ENCODE results near the gene KIF16B. TPM values are rescaled to one million over a fixed set of nuclear protein-coding genes. Genes with fewer than 3 reads are reported as not detected.

KIF16B gene
- polyA plus RNA-seq, 1 experiment: 10.2 TPM

DNA sequence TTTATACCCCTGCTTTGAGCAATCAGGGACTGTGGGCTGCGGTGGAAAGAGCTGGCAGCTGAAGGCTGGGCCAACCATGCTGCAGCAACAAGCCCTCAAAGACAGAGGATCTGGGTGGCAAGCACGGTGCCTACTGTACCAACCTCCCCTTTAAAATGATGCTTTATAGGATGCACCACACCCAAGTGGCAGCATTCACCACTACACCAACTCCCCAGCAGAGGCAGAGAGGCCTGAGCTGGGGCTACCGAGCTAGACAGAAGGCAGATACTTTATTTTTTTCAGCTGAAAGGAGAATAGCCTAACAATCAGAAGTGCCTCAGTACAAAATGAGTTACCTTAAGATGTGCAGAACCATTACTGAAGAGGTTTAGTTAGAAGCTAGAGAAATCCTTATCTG, 31.4 kb downstream of the KIF16B start:
- no peaks in the 10 kb centered on the region for H3K9me3 ChIP-seq (ENCODE audit: control insufficient read depth, insufficient read depth, low read length)
- POLR2A ChIA-PET: no interaction called here
- TF ChIP-seq, protein P1, sequence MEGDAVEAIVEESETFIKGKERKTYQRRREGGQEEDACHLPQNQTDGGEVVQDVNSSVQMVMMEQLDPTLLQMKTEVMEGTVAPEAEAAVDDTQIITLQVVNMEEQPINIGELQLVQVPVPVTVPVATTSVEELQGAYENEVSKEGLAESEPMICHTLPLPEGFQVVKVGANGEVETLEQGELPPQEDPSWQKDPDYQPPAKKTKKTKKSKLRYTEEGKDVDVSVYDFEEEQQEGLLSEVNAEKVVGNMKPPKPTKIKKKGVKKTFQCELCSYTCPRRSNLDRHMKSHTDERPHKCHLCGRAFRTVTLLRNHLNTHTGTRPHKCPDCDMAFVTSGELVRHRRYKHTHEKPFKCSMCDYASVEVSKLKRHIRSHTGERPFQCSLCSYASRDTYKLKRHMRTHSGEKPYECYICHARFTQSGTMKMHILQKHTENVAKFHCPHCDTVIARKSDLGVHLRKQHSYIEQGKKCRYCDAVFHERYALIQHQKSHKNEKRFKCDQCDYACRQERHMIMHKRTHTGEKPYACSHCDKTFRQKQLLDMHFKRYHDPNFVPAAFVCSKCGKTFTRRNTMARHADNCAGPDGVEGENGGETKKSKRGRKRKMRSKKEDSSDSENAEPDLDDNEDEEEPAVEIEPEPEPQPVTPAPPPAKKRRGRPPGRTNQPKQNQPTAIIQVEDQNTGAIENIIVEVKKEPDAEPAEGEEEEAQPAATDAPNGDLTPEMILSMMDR (IDR thresholded peaks at IDR 0.05; ENCODE audit: low read depth, low read length): no peak
- H3K4me3 ChIP-seq (ENCODE audit: low read depth, low read length): no peak overlapping the region
- H3K27me3 ChIP-seq (ENCODE audit: control insufficient read depth, insufficient read depth, low read length): no peaks in the 10 kb centered on the region
- no peak overlapping the region for H3K27ac ChIP-seq (ENCODE audit: low read depth, low read length)
- CTCF ChIA-PET: interaction anchor here (1.2 to 1.3 kb wide), 2 partner anchors 23 to 66 kb away, joined by 3 to 4 read pairs; no protein-coding TSS in a partner anchor
- no peak for DNase-seq (ENCODE audit: low read depth, low spot score)

DNA sequence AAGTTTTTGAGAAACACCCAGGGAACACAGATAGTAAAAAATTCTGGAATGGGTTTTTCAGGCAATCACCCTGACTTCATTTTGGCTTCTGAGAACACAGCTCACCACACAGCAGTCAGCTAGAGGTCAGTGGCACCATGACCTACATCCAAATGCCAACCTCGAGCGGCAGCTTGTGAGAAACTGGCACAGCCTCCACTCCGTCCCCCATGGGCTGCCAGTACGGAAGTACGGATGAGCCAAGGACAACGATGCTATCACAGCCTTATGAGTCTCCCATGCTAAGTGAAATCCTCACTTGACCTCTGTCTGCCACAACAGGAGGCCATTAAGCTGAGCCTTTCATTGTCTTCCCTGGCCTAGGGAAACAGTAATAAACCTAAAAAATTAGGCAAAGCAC, 32.0 kb downstream of the KIF16B start:
- ChIA-PET POLR2A (no interaction called here), CTCF (interaction anchor here (1.2 to 1.3 kb wide), 2 partner anchors 23 to 65 kb away, joined by 3 to 4 read pairs; no protein-coding TSS in a partner anchor)
- TF ChIP-seq, protein P1 (IDR thresholded peaks at IDR 0.05; ENCODE audit: low read depth, low read length): no peak
- Histone ChIP-seq H3K9me3 (ENCODE audit: control insufficient read depth, insufficient read depth, low read length) (no peaks in the 10 kb centered on the region), H3K27me3 (ENCODE audit: control insufficient read depth, insufficient read depth, low read length) (no peaks in the 10 kb centered on the region), H3K4me3 (ENCODE audit: low read depth, low read length) (no peak overlapping the region), H3K27ac (ENCODE audit: low read depth, low read length) (no peak overlapping the region)
- DNase-seq (ENCODE audit: low read depth, low spot score): no peak

DNA sequence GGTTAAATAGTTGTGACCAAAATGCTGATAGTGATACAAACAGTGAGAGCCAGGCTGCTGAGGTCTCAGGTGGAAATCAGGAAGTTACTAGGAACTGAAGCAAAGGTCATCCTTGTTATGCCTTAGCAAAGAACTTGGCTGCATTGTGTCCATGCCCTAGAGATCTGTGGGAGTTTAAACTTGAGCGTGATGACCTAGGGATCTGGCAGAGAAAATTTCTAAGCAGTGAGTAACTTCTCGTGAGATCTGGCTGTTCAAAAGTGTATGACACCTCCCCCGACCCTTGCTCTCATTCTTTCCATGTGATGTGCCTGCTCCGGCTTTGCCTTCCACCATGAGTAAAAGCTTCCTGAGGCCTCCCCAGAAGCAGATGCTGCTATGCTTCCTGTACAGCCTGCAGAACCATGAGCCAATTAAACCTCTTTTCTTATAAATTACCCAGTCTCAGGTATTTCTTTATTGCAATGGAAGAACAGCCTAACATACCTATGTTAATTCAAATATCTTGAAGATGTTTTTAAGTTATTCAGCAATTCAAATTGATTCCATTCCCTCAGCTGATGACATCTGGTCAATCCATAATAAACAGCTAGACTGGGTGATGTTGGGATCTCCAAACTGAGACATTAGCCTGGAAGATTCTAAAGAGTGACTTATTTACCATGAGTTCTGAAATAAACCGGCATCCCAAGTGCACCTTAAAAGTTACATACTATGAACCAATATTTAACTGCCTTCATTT, 33.8 kb downstream of the KIF16B start:
- Histone ChIP-seq H3K27ac (ENCODE audit: low read depth, low read length) (no peak overlapping the region), H3K27me3 (ENCODE audit: control insufficient read depth, insufficient read depth, low read length) (no peaks in the 10 kb centered on the region), H3K9me3 (ENCODE audit: control insufficient read depth, insufficient read depth, low read length) (no peaks in the 10 kb centered on the region), H3K4me3 (ENCODE audit: low read depth, low read length) (no peak overlapping the region)
- no peak for DNase-seq (ENCODE audit: low read depth, low spot score)
- TF ChIP-seq, protein P1 (IDR thresholded peaks at IDR 0.05; ENCODE audit: low read depth, low read length): no peak
- ChIA-PET CTCF (no interaction called here), POLR2A (no interaction called here)

DNA sequence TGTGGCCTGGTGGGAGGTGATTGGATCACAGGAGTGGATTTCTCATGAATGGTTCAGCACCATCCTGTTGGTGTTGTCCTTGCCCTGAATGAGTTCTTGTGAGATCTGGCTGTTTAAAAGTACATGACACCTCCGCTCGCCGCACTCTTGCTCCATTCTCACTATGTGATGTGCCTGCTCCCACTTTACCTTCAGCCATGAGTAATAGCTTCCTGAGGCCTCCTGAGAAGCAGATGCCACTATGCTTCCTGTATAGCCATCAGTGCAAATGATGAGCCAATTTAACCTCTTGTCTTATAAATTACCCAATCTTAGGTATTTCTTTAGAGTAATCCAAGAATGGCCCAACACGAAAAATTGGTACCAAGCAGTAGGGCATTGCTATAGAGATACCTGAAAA, 34.5 kb downstream of the KIF16B start:
- CTCF ChIA-PET: no interaction called here
- TF ChIP-seq, protein P1 (IDR thresholded peaks at IDR 0.05; ENCODE audit: low read depth, low read length): no peak
- DNase-seq (ENCODE audit: low read depth, low spot score): no peak
- no peaks in the 10 kb centered on the region for H3K27me3 ChIP-seq (ENCODE audit: control insufficient read depth, insufficient read depth, low read length)
- H3K27ac ChIP-seq (ENCODE audit: low read depth, low read length): no peak overlapping the region
- POLR2A ChIA-PET: no interaction called here
- no peaks in the 10 kb centered on the region for H3K9me3 ChIP-seq (ENCODE audit: control insufficient read depth, insufficient read depth, low read length)
- no peak overlapping the region for H3K4me3 ChIP-seq (ENCODE audit: low read depth, low read length)

DNA sequence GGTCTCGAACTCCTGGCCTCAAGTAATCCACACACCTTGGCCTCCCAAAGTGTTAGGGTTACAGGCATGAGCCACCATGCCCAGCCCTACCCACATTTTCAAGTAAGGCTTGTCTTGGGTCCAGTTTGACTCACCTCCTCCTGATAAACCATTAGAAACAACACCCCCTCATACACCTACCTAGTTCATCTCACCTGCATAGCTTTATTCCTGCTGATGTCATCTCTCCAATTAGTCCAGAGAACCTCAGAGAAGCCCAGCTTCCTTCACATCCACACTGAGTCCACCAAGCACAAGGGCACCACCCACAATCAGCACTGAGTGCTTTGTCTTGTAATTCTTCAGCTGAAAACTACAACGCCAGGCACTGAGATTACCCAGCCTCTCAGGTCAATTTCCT, 35.3 kb downstream of the KIF16B start:
- Histone ChIP-seq H3K9me3 (ENCODE audit: control insufficient read depth, insufficient read depth, low read length) (no peaks in the 10 kb centered on the region), H3K27ac (ENCODE audit: low read depth, low read length) (no peak overlapping the region), H3K27me3 (ENCODE audit: control insufficient read depth, insufficient read depth, low read length) (no peaks in the 10 kb centered on the region), H3K4me3 (ENCODE audit: low read depth, low read length) (no peak overlapping the region)
- CTCF ChIA-PET: no interaction called here
- TF ChIP-seq, protein P1 (IDR thresholded peaks at IDR 0.05; ENCODE audit: low read depth, low read length): no peak
- POLR2A ChIA-PET: no interaction called here
- DNase-seq (ENCODE audit: low read depth, low spot score): no peak

Measured in AG04450 (cell line).